Measurements from ENCODE around the gene RCN2.

Gene RCN2

GRCh38 chr15:76973906-76974305, 42.4 kb downstream of the RCN2 start:
- Histone ChIP-seq H3K9me3 (peaks cover 0 to 2% (median 0%) of the 10 kb centered on the region in 3 donors), H3K4me1 (peaks cover 0 to 19% (median 4%) of the 10 kb centered on the region in 4 donors), H3K27me3 (no peaks in the 10 kb centered on the region), H3K4me3 (no peak overlapping the region), H3K27ac (peak overlapping the region in 1 of 2 donors; percentile 74), H3K36me3 (no peaks in the 10 kb centered on the region)
- intact Hi-C loops (cut with DNase I; ENCODE audit: low total_unique reads) = no loop called here
- no peak for DNase-seq
- no peak for TF ChIP-seq CTCF (IDR thresholded peaks at IDR 0.05)

- DNase-seq = no peak
- Histone ChIP-seq H3K9me3 (peaks cover 0 to 5% (median 0%) of the 10 kb centered on the region in 3 donors), H3K4me3 (no peak overlapping the region), H3K27me3 (no peaks in the 10 kb centered on the region), H3K27ac (no peak overlapping the region), H3K4me1 (peaks cover 0 to 19% (median 4%) of the 10 kb centered on the region in 4 donors), H3K36me3 (no peaks in the 10 kb centered on the region)
- intact Hi-C loops (cut with DNase I; ENCODE audit: low total_unique reads) = no loop called here
- no peak for TF ChIP-seq CTCF (IDR thresholded peaks at IDR 0.05)
Observed at GRCh38 chr15:76974456-76975036, 43.0 kb downstream of the RCN2 start.

- intact Hi-C loops (cut with DNase I; ENCODE audit: low total_unique reads) = no loop called here
Observed at GRCh38 chr15:76976141-76976540, 44.6 kb downstream of the RCN2 start.

GRCh38 chr15:76976572-76977270, 45.2 kb downstream of the RCN2 start:
- TF ChIP-seq CTCF (IDR thresholded peaks at IDR 0.05) = no peak
- Histone ChIP-seq H3K27ac (no peak overlapping the region), H3K4me3 (no peak overlapping the region), H3K36me3 (no peaks in the 10 kb centered on the region), H3K4me1 (peaks cover 0 to 19% (median 4%) of the 10 kb centered on the region in 4 donors), H3K27me3 (no peaks in the 10 kb centered on the region), H3K9me3 (peaks cover 0 to 5% (median 0%) of the 10 kb centered on the region in 3 donors)
- no peak for DNase-seq
- intact Hi-C loops (cut with DNase I; ENCODE audit: low total_unique reads) = no loop called here

More at GRCh38 chr15:76976141-76976540, 44.6 kb downstream of the RCN2 start:
- Histone ChIP-seq H3K4me3 (no peak overlapping the region), H3K27me3 (no peaks in the 10 kb centered on the region), H3K27ac (no peak overlapping the region), H3K36me3 (no peaks in the 10 kb centered on the region), H3K4me1 (peaks cover 0 to 19% (median 4%) of the 10 kb centered on the region in 4 donors), H3K9me3 (peaks cover 0 to 5% (median 0%) of the 10 kb centered on the region in 3 donors)
- no peak for DNase-seq
- TF ChIP-seq CTCF (IDR thresholded peaks at IDR 0.05) = no peak

GRCh38 chr15:76978522-76979330, 47.2 kb downstream of the RCN2 start:
- no peak for TF ChIP-seq CTCF (IDR thresholded peaks at IDR 0.05)
- no peak overlapping the region for H3K4me3 ChIP-seq
- H3K36me3 ChIP-seq = no peaks in the 10 kb centered on the region
- H3K9me3 ChIP-seq = peaks cover 0 to 5% (median 0%) of the 10 kb centered on the region in 3 donors
- intact Hi-C loops (cut with DNase I; ENCODE audit: low total_unique reads) = no loop called here
- H3K27ac ChIP-seq = no peak overlapping the region
- no peak for DNase-seq
- H3K4me1 ChIP-seq = peaks cover 0 to under 1% (median 0%) of the 10 kb centered on the region in 4 donors
- no peaks in the 10 kb centered on the region for H3K27me3 ChIP-seq

All from tibial artery (tissue), 4 donors.